ENCODE data around the gene DLG2.

GRCh38 chr11:84990141-84990540 lies 637.0 kb downstream of the DLG2 start:
- TF ChIP-seq EZH2 (IDR thresholded peaks at IDR 0.05; ENCODE audit: borderline replicate concordance, low read length) (no peak), CTCF (IDR thresholded peaks at IDR 0.05; ENCODE audit: low read length) (no peak)

Measured in OCI-LY1 (cell line).